Hepatocyte (in vitro differentiated cells): ENCODE results near the gene COQ10B. TPM values are rescaled to one million over a fixed set of nuclear protein-coding genes. Genes with fewer than 3 reads are reported as not detected.

Experiments
- DNase-seq: peaks from one replicate; pipeline ENCODE4 v3.0.0-alpha.2; 2016; ENCODE audit warnings: low spot score
- H2AFZ ChIP-seq: fragments of 200-600 bp; sonication (generic); 2 replicates; pipeline ENCODE4 v1.6.0; 2016; ENCODE audit warnings: antibody characterized with exemption, mild to moderate bottlenecking
- H3K27ac ChIP-seq: fragments of 200-600 bp; sonication (generic); 2 replicates; pipeline ENCODE4 v1.5.1; 2016; ENCODE audit warnings: mild to moderate bottlenecking
- H3K27me3 ChIP-seq: fragments of 200-600 bp; sonication (generic); 2 replicates; pipeline ENCODE4 v1.6.1; 2016
- H3K36me3 ChIP-seq: fragments of 200-600 bp; sonication (generic); replicated peaks from 2 replicates; pipeline ENCODE4 v1.5.1; 2016; ENCODE audit warnings: low read depth; ENCODE audit not compliant: insufficient read depth
- H3K4me1 ChIP-seq: fragments of 200-600 bp; sonication (generic); 2 replicates; pipeline ENCODE4 v1.5.1; 2016; ENCODE audit warnings: mild to moderate bottlenecking, moderate library complexity; ENCODE audit not compliant: insufficient read depth
- H3K4me2 ChIP-seq: fragments of 200-600 bp; sonication (generic); 2 replicates; pipeline ENCODE4 v1.6.0; 2016
- H3K4me3 ChIP-seq: fragments of 200-600 bp; sonication (generic); 2 replicates; pipeline ENCODE4 v1.5.1; 2016; ENCODE audit warnings: mild to moderate bottlenecking
- H3K79me2 ChIP-seq: fragments of 200-600 bp; sonication (generic); 2 replicates; pipeline ENCODE4 v1.6.0; 2017; ENCODE audit warnings: mild to moderate bottlenecking
- H3K9me2 ChIP-seq: fragments of 200-600 bp; sonication (generic); replicated peaks from 2 replicates; pipeline ENCODE4 v1.6.0; 2017; ENCODE audit warnings: mild to moderate bottlenecking; ENCODE audit not compliant: insufficient read depth
- H3K9me3 ChIP-seq: fragments of 200-600 bp; sonication (generic); 2 replicates; pipeline ENCODE4 v1.5.1; 2016; ENCODE audit warnings: low read depth, mild to moderate bottlenecking
- H4K20me1 ChIP-seq: fragments of 200-600 bp; sonication (generic); 2 replicates; pipeline ENCODE4 v1.6.0; 2016; ENCODE audit warnings: mild to moderate bottlenecking; ENCODE audit not compliant: insufficient read depth, poor library complexity, severe bottlenecking
- CTCF ChIP-seq: fragments of 200-600 bp; sonication (generic); IDR thresholded peaks from 2 replicates; pipeline ENCODE4 v1.5.1; 2016; ENCODE audit warnings: antibody characterized with exemption, mild to moderate bottlenecking; ENCODE audit not compliant: poor library complexity
- EZH2 ChIP-seq: fragments of 200-600 bp; sonication (generic); IDR thresholded peaks from 2 replicates; pipeline ENCODE4 v1.6.1; 2016; ENCODE audit warnings: antibody characterized with exemption, mild to moderate bottlenecking, borderline replicate concordance
- EZH2phosphoT487 ChIP-seq: fragments of 200-600 bp; sonication (generic); IDR thresholded peaks from one replicate; pipeline ENCODE4 v1.6.1; 2018; ENCODE audit warnings: antibody characterized with exemption, mild to moderate bottlenecking, low read depth, moderate library complexity; ENCODE audit not compliant: unreplicated experiment, severe bottlenecking
- WGBS: methylation state at CpG from one replicate; pipeline ENCODE4 v1.1.6; 2016; ENCODE audit warnings: low lambda C conversion rate; ENCODE audit errors: missing lambda C conversion rate; 5-methylcytosine and 5-hydroxymethylcytosine counted together
- polyA plus RNA-seq: library from polyadenylated mRNA; unstranded; fragments of >200 nt; fragmentation: Nextera tagmentation; extraction: Ambion mirVana; gene quantifications from 2 replicates; pipeline ENCODE4 v1.2.1, GENCODE V29; 2016
- total RNA-seq: library from RNA; depleted of rRNA; stranded (reverse); fragments of >200 nt; gene quantifications from 2 replicates; pipeline ENCODE4 v1.2.3, GENCODE V29; 2014

The COQ10B gene
- total and polyA plus RNA-seq, 2 experiments from 2014 or later, result 40.7 to 44.4 TPM

- H3K36me3 ChIP-seq, result no peaks in the 10 kb centered on the region
- peaks cover 32% of the 10 kb centered on the region for H4K20me1 ChIP-seq
- no peaks in the 10 kb centered on the region for H3K9me2 ChIP-seq
- peak overlapping the region; percentile 96 for H3K27ac ChIP-seq
- no peak for DNase-seq
- no peak for TF ChIP-seq CTCF
- TF ChIP-seq EZH2, result no peak
- TF ChIP-seq EZH2phosphoT487, result no peak
- 28% methylated on average over 16 of the region's 16 CpGs for WGBS
- peak overlapping the region; percentile 53 for H3K4me3 ChIP-seq
- no peaks in the 10 kb centered on the region for H3K9me3 ChIP-seq
- H3K79me2 ChIP-seq, result peaks cover 48% of the 10 kb centered on the region
- H2AFZ ChIP-seq, result peak overlapping the region; percentile 73
- H3K4me2 ChIP-seq, result peak overlapping the region; percentile 82
- peaks cover 16% of the 10 kb centered on the region for H3K4me1 ChIP-seq
- no peaks in the 10 kb centered on the region for H3K27me3 ChIP-seq
Observed at GRCh38 chr2:197435598-197436420, 17.5 kb upstream of the COQ10B start.

- Histone ChIP-seq H2AFZ (no peak overlapping the region), H3K4me3 (no peak overlapping the region), H3K79me2 (peaks cover 32% of the 10 kb centered on the region), H3K36me3 (no peaks in the 10 kb centered on the region), H3K9me2 (no peaks in the 10 kb centered on the region), H3K4me1 (peaks cover 9% of the 10 kb centered on the region), H3K9me3 (no peaks in the 10 kb centered on the region), H3K27ac (no peak overlapping the region), H3K4me2 (no peak overlapping the region), H4K20me1 (peaks cover 16% of the 10 kb centered on the region), H3K27me3 (no peaks in the 10 kb centered on the region)
- TF ChIP-seq CTCF (no peak), EZH2phosphoT487 (no peak)
- DNase-seq, result no peak
- 92% methylated on average over 2 of the region's 2 CpGs for WGBS
Observed at GRCh38 chr2:197437380-197437779, 16.0 kb upstream of the COQ10B start.

GRCh38 chr2:197442857-197443256 lies 10.5 kb upstream of the COQ10B start:
- no peak for DNase-seq
- Histone ChIP-seq H2AFZ (no peak overlapping the region), H3K4me2 (no peak overlapping the region), H3K4me3 (no peak overlapping the region), H3K27ac (no peak overlapping the region), H3K4me1 (no peaks in the 10 kb centered on the region), H3K9me3 (no peaks in the 10 kb centered on the region), H4K20me1 (no peaks in the 10 kb centered on the region), H3K79me2 (no peaks in the 10 kb centered on the region), H3K27me3 (no peaks in the 10 kb centered on the region), H3K36me3 (no peaks in the 10 kb centered on the region), H3K9me2 (no peaks in the 10 kb centered on the region)
- no peak for TF ChIP-seq EZH2phosphoT487
- TF ChIP-seq CTCF, result no peak
- TF ChIP-seq EZH2, result no peak
- WGBS, result 82% methylated on average over 5 of the region's 5 CpGs
